Subcutaneous abdominal adipose tissue (tissue), 5 donors: Measurements from ENCODE around the gene PARP1.
A peak's percentile ranks its signal among the peaks of the same experiment; 100 is the strongest.

ENCODE experiments used
- H3K27ac ChIP-seq: one replicate; pipeline ENCODE4 v1.7.0; 2013; ENCODE audit warnings: low read depth, mild to moderate bottlenecking, inconsistent platforms, low read length, moderate library complexity
- H3K27me3 ChIP-seq, 5 donors: one replicate each; pipeline ENCODE4 v1.7.0; 2013; ENCODE audit warnings: low read length in 5 of 5, inconsistent platforms in 1 of 5; ENCODE audit not compliant: control insufficient read depth in 5 of 5, insufficient read depth in 4 of 5
- H3K36me3 ChIP-seq, 5 donors: one replicate each; pipeline ENCODE4 v1.7.0; 2013; ENCODE audit warnings: low read length in 5 of 5; ENCODE audit not compliant: control insufficient read depth in 5 of 5, insufficient read depth in 5 of 5
- H3K4me1 ChIP-seq, 5 donors: one replicate each; pipeline ENCODE4 v1.7.0; 2013; ENCODE audit warnings: low read length in 5 of 5, mild to moderate bottlenecking in 3 of 5, moderate library complexity in 1 of 5; ENCODE audit not compliant: control insufficient read depth in 5 of 5, insufficient read depth in 5 of 5
- H3K4me3 ChIP-seq, 5 donors: one replicate each; pipeline ENCODE4 v1.7.0; 2013; ENCODE audit warnings: low read length in 5 of 5, low read depth in 1 of 5
- H3K9ac ChIP-seq, 5 donors: one replicate each; pipeline ENCODE4 v1.7.0; 2013; ENCODE audit warnings: low read length in 5 of 5, mild to moderate bottlenecking in 4 of 5, moderate library complexity in 3 of 5
- H3K9me3 ChIP-seq, 5 donors: one replicate each; pipeline ENCODE4 v1.7.0; 2013; ENCODE audit warnings: low read length in 5 of 5; ENCODE audit not compliant: control insufficient read depth in 5 of 5
- donor health status: healthy.
- donor health status: healthy.
- donor health status: healthy.
- donor health status: healthy.
- donor health status: healthy.

Gene PARP1

DNA sequence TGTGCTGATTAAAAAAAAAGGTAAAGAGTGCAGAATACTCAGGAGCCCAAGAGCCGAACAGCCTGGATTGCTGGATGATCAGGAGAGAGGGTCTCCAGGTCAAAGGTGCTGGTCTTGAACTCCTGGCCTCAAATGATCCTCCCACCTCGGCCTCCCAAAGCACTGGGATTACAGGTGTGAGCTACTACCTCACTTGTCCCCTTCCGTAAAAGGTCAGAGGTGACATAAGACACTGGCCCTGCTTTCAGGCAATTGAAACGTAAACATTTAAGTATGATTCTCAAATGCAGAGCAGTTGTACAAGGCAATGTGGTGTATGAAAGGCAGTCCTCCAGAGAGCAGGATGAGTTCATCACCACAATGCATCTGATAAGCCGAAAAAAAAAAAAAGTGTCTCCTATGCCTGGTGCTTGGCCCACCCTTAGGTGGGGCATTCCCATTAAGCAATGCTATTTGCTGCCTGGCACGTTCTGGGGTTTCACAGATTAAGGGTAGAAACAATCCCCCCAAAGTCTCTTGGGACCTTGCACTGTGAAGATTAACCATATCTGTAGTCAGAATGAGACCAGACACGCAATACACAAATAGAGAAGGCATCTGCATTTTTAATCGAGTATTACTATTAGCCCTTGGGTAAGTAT lies 47.7 kb downstream of the PARP1 start:
- Histone ChIP-seq H3K4me3 (no peak overlapping the region), H3K27me3 (no peaks in the 10 kb centered on the region), H3K9ac (no peak overlapping the region), H3K27ac (no peak overlapping the region), H3K36me3 (peaks cover 5 to 95% (median 77%) of the 10 kb centered on the region in 5 donors), H3K9me3 (no peaks in the 10 kb centered on the region), H3K4me1 (peaks cover 0 to 8% (median 0%) of the 10 kb centered on the region in 5 donors)

DNA sequence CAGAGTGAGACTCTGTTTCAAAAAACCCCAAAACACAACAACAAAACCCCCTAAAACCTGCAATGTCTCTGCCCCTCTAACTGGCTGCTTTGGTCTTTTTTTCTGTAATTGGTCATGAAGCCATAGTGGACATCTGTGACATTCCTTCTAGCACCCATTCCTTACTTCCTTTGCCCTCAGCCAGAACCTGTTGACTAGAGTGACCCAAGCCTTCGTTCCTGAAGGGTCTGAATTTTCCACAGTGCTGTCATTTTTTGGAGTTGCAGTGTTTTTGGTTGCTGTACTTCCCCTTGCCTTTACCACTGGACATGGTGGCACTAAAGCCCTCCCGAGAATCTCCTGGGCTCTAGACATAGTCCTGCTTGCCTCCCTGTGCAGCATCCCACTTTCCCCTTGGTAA lies 50.5 kb downstream of the PARP1 start:
- no peak overlapping the region for H3K27ac ChIP-seq
- no peaks in the 10 kb centered on the region for H3K4me1 ChIP-seq
- H3K9ac ChIP-seq = no peak overlapping the region
- no peak overlapping the region for H3K4me3 ChIP-seq
- H3K27me3 ChIP-seq = no peaks in the 10 kb centered on the region
- H3K36me3 ChIP-seq = peaks cover 5 to 69% (median 49%) of the 10 kb centered on the region in 5 donors
- no peaks in the 10 kb centered on the region for H3K9me3 ChIP-seq

DNA sequence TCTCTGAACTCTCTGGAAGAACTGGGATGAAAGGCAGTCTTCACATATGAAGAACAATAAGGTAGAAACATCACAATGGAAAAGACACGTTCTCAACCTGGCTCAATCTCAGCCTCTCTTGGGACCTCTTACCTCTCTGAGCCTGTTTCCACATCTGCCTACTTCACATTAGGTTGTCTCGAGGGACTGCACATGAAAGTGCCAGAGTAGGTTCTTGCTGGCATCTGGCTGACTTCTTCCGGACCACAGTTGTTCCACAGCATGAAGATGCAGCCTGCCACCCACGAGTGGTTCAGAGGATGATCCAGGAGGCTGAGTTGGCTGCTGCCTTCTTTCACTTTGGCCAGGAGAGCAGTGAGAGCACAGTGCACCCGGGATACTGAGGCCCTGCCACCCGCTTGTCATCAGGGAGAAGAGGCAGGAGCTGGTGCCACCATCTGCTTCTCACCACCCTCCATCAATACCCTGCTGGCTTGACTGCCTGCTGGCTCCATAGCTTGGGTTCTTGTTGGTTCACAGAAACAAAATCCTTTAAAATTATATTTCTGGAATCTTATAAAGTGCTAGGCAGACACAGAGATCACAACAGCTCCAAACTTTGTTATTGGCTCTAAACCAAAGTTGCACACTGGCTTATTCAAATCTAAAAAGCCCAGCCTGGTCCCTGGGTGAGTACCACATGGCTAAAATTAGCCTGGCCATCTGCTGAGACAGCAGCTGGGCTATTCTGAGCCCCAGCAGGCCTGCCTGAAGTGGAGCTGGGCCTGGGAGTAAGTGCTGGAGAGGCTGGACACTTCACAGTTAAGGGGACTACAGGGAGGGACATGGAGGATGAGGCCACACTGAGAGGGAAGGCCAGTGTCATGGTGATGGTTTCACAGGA lies 52.0 kb downstream of the PARP1 start:
- H3K36me3 ChIP-seq = peaks cover 5 to 54% (median 37%) of the 10 kb centered on the region in 5 donors
- no peak overlapping the region for H3K9ac ChIP-seq
- H3K27ac ChIP-seq = no peak overlapping the region
- no peaks in the 10 kb centered on the region for H3K27me3 ChIP-seq
- no peaks in the 10 kb centered on the region for H3K9me3 ChIP-seq
- H3K4me3 ChIP-seq = no peak overlapping the region
- H3K4me1 ChIP-seq = no peaks in the 10 kb centered on the region

DNA sequence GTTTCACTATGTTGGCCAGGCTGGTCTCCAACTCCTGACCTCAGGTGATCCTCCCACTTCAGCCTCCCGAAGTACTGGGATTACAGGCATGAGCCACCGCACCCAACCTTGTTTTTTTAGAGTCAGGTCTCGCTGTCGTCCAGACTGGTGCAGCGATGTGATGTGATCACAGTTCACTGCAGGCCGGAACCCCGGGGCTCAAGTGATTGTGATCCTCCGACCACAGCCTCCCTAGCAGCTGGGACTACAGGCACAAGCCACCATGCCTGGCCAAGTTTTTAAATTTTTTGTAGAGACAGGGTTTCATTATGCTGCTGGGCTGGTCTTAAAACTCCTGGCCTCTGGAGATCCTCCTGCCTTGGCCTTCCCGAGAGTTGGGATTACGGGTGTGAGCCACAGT lies 52.9 kb downstream of the PARP1 start:
- Histone ChIP-seq H3K4me3 (no peak overlapping the region), H3K9ac (no peak overlapping the region), H3K4me1 (no peaks in the 10 kb centered on the region), H3K27ac (no peak overlapping the region), H3K9me3 (no peaks in the 10 kb centered on the region), H3K36me3 (peaks cover 5 to 47% (median 30%) of the 10 kb centered on the region in 5 donors), H3K27me3 (peaks cover 1 to 3% (median 2%) of the 10 kb centered on the region in 5 donors)

GRCh38 chr1:226353698-226354525 lies 54.0 kb downstream of the PARP1 start:
- Histone ChIP-seq H3K36me3 (peaks cover 4 to 36% (median 20%) of the 10 kb centered on the region in 5 donors), H3K27ac (no peak overlapping the region), H3K9me3 (no peaks in the 10 kb centered on the region), H3K27me3 (peaks cover 3 to 7% (median 4%) of the 10 kb centered on the region in 5 donors), H3K4me3 (no peak overlapping the region), H3K9ac (no peak overlapping the region), H3K4me1 (no peaks in the 10 kb centered on the region)

GRCh38 chr1:226351709-226352108 lies 56.2 kb downstream of the PARP1 start:
- peaks cover 0 to 14% (median 4%) of the 10 kb centered on the region in 5 donors for H3K36me3 ChIP-seq
- H3K9ac ChIP-seq = no peak overlapping the region
- H3K27me3 ChIP-seq = peaks cover 3 to 7% (median 6%) of the 10 kb centered on the region in 5 donors
- H3K9me3 ChIP-seq = no peaks in the 10 kb centered on the region
- H3K4me3 ChIP-seq = no peak overlapping the region
- H3K4me1 ChIP-seq = no peaks in the 10 kb centered on the region
- no peak overlapping the region for H3K27ac ChIP-seq

DNA sequence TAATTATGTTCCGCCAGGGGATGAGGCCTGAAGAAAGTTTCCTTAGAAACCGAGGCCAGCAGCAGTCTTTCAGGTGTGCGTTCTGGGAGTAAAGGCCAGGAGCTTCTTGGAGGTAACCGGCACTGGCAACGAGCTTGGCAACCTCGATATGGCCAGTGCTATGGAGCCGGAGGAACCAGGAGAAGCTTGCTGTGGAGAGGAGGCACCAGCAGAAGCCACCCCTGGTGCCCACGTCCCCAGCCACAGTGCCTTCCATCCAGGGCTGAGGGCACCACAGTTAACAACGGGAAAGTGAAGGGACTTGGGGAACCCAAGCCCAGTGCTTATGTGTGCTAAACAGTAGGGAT lies 57.4 kb downstream of the PARP1 start:
- peak overlapping the region in 1 of 5 donors; percentile 2 for H3K9ac ChIP-seq
- no peaks in the 10 kb centered on the region for H3K4me1 ChIP-seq
- no peaks in the 10 kb centered on the region for H3K9me3 ChIP-seq
- peaks cover 0 to 4% (median under 1%) of the 10 kb centered on the region in 5 donors for H3K36me3 ChIP-seq
- H3K4me3 ChIP-seq = no peak overlapping the region
- H3K27me3 ChIP-seq = peaks cover 3 to 7% (median 6%) of the 10 kb centered on the region in 5 donors
- no peak overlapping the region for H3K27ac ChIP-seq

- Histone ChIP-seq H3K4me3 (no peak overlapping the region), H3K36me3 (no peaks in the 10 kb centered on the region), H3K27ac (no peak overlapping the region), H3K9me3 (no peaks in the 10 kb centered on the region), H3K27me3 (peaks cover 3 to 7% (median 6%) of the 10 kb centered on the region in 5 donors), H3K4me1 (no peaks in the 10 kb centered on the region), H3K9ac (peak overlapping the region in 1 of 5 donors; percentile 2)
These were observed 57.9 kb downstream of the PARP1 start for GRCh38 chr1:226349801-226350518.

GRCh38 chr1:226349081-226349480 lies 58.8 kb downstream of the PARP1 start:
- H3K9me3 ChIP-seq = no peaks in the 10 kb centered on the region
- H3K9ac ChIP-seq = no peak overlapping the region
- no peak overlapping the region for H3K27ac ChIP-seq
- H3K4me1 ChIP-seq = no peaks in the 10 kb centered on the region
- no peaks in the 10 kb centered on the region for H3K36me3 ChIP-seq
- no peak overlapping the region for H3K4me3 ChIP-seq
- peaks cover 3 to 7% (median 6%) of the 10 kb centered on the region in 5 donors for H3K27me3 ChIP-seq
